CD1c-positive myeloid dendritic cell (primary cell): ENCODE measurements around the gene RGS12.

ENCODE experiments used
- DNase-seq: peaks from one replicate; pipeline ENCODE4 v3.0.0-alpha.2; 2016; ENCODE audit errors: extremely low spot score

Gene RGS12

DNA sequence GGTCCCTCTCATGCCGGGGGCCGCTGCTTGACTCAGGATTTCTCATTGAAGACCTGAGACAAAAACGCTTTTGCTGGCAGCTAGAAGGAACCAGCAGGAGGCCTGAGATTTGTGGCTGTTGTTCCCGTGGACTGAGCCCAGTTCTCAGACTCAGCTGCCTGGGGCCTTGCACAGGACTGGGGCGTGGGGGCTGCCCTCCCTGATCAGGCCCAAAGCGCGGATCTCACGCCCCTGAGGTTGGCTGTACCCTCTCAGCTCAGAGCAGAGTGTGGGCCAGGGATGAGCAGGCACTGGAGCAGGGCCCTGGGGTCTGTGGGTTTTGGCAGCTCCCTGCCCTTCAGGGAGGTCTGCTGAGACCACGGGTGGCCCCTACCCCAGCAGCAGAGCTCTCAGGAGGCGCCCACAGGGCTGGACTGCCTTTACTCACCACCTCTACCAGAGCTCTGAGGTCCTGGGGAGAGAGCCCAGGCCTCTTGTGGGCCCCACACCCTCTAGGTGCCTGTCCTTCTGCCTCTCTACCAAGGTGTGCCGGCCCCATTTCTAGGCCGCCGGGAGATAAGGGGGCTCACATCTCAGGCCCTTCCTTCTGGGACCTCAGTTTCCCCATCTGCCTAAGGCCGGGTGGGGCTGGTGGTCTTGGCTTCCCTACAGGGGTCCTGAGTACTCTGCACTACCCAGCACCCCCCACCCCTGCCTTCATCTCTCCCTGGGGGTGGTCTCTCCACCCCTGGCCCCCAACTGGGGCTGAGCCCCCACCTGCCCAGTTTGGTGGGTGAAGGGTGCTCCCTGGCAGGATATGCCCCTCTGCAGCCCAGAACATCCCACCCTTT lies 38.3 kb upstream of the RGS12 start:
- DNase-seq = no peak

DNA sequence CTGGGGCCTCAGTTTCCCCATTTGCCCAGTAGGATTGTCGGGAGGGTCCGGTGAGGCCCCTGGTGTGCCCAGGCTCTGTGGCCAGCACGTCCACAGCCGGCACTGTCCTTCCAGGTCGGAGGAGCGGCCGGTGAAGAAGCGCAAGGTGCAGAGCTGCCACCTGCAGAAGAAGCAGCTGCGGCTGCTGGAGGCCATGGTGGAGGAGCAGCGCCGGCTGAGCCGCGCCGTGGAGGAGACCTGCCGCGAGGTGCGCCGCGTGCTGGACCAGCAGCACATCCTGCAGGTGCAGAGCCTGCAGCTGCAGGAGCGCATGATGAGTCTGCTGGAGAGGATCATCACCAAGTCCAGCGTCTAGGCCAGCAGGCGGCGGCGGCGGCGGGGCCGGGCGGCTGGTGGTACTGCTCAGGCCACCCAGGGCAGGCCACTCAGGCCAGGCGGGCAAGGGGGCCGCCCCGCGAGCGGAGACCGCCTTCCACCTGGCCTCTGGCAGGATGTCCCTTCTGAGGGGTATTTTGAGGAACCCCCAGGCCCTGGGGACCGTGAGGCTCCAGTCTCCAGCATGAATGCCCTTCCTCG lies 37.1 kb upstream of the RGS12 start:
- DNase-seq = no peak

DNA sequence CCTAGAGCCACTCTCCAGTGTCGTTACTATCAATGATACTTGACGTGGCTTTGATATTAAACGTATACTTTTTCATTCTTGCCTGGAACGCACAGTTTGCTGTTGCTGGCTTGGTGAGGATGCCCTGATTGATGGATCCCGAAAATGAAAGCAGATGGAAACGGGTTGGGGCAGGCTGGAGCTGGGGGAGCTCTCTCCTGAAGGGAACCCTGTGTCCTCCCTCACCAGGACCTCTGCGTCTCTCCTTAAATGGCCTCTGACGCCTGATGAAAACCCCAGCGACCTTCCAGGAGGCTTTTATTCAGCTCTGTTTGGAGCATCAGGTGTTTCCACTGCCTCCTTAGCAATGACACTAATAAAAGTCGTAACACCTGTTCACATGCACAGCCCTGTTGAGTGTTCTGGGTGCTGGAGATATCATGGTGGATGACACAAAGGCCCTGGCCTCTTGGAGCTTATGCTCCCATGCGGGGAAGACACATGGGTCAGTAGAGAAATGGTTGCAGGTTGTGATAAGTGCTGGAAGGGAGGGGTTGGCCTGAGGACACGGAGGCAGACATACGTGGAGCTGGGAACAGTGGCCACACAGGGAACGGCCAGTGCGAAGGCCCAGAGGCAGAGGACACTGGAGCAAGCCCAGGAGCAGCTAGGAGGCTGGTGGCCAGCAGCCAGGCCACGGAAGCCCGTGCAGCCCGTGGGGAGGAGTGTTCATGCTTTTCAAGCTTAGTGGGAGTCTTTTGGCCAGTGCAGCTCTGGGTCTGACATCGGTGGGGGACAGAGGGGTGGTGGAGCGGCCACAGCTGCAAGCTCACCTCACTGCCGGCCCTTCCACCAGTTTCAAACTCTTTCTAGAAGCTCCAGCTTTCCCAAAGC lies 36.4 kb upstream of the RGS12 start:
- DNase-seq = no peak

DNA sequence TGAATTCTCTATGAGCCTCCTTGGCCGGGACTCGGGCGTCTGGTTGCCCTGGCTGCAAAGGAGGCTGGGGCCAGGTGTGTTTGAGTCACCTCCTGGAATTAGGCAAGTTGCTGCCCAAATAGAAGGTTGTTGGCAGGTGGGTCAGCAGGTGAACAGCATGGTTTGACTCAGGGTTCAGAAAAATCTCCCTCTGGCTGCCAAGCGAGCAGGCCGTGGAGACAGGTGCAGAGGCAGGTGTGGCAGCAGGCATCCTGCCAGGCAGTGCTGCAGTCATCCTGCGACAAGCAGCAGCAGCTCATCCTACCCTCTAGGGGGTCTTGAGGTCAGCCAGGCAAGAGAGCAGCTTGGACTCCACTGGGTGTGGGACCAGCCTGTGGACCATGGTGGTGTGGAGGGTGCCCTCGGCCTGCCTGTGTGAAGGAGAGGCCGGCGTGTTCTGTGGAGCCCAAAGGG lies 35.7 kb upstream of the RGS12 start:
- no peak for DNase-seq

DNA sequence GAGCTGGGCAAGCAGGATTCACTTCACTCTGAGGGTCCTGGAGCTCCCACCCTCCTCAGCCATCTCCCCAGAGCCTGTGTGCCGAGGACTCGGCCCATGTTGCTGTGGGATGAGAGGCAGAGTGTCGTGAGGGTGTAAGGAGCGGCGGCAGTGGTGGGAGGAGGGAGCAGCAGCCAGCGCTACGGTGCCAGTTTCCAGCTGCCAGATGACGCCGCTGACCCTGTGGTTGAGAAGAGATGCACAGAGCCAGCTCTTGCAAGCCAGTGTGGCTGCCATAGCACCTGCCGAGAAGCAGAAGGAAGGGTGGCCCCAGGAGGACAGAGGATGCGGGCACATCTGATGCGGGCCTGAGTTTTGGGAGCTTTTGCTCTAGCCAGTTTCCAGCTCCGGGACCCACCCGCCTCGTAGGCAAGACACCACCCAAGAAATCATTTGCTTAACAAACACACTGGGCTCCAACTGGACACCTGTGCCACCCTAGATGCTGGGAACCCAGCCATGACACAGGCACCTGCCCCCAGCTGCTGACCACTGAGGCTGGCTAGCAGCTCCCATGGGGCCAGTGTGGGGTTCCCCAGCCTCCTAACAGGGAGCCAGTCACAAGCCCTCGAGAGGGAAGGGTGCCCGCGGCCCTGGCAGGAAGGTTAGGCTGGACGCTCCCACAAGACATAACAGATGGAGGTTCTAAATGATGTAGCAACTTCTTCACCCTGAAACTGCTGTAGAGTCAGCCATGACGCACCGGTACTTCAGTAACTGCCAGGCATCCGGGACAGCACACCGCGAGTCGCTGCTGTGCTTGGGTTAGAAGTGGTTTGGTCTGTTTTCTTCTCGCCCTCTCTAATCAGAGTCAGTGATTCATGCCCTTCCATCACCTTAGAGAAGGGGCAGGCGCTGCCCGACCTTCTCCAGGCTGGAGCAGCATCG lies 35.0 kb upstream of the RGS12 start:
- DNase-seq = no peak

- DNase-seq = no peak
These were observed 31.2 kb upstream of the RGS12 start for GRCh38 chr4:3261411-3262207.

DNA sequence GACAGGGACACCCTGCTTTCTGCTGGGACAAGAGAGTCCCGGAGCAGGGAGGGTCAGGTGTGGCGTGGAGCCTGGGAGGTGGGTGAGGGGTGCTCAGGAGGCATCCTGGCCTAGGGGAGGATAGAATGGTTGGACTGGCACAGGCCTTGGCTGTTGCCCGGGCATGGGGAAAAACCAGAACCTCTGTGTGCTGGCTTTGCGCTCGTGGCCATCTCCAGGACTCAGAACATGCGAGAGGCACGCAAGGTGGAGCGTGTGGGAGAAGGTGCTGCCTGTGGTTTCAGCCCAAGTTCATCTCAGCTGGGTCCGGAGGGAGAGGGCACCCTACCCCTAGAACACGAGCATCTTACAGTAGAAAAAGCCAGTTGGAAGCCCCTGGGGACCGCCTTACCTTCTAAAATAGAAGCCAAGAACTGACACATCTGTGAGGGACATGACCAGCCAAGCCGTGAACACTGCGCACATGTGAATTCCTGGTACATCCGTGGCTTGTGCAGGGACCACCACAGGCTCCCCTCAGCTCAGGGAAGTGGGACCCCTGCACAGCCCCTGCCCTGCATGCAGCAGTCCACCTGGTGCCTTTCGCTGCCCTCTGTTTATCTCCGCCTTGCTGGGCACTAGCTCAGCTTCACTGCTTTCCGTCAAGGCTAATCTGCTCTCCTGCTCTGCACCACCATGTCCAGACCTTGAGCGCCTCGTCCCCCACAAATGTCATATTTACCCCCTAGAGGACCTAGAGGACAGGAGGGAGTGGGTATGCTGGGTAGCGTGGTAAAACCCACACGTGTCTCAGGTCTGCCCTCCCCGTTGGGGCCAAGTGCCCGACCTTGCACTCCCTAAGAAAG lies 30.4 kb upstream of the RGS12 start:
- DNase-seq = no peak

DNA sequence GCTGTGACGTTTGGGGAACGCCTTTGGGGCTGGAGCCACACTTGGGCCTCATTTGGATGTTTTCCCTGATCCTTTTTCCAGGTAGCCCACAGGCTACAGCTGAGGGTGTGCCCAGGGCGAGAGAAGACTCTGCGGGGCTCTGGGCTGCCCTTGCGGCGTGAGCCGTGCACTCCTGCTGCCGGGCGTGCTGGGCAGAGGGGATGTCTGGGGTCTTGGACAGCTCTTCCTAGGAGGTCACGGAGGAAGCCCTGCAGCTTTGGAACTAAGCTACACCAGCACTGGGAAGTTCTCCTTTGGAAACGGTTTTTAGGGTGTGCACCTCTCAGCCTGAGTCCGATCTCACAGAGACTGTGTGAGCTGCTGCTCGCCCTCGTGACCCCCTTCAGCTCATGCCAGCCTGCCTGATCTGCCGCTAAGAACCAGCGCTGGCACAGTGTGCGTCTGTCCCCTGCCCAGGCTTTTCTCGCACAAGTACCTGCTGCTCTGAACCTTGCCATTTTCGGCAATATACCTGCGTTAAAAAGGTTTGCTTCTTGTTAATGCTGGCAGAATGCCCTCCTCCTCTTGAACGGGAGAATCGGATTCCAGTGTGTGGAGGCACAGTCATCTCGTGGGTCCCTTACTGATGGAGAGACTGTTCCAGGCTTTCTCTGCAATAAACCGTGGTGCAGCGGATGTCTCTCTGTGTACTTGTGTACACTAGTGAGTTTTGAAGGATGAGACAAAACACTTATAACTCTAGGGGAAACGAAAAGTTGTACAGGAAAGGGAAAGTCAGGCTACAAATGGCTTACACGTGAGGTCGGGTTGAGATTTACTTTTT lies 29.6 kb upstream of the RGS12 start:
- DNase-seq = no peak

DNA sequence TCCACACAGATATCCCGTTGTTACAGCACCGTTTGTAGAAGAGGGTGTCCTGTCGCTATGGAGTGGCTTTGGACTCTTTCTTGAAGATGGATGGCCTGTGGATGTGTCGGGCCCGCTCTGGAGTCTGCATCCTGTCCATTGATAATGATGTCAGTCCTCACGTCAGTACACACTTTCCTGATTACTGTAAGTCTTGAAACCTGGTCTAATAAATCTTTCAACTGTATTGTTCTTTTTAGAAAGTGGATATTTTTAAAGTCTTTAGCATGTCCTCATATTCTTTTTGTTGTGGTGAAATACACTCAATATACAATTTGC lies 29.0 kb upstream of the RGS12 start:
- no peak for DNase-seq

GRCh38 chr4:3266076-3266475 lies 26.7 kb upstream of the RGS12 start:
- DNase-seq = no peak

- DNase-seq = no peak
These were observed 25.0 kb upstream of the RGS12 start for GRCh38 chr4:3267576-3268394.

- DNase-seq = no peak
These were observed 24.3 kb upstream of the RGS12 start for GRCh38 chr4:3268395-3269104.

- DNase-seq = no peak
These were observed 23.5 kb upstream of the RGS12 start for GRCh38 chr4:3269105-3269927.

DNA sequence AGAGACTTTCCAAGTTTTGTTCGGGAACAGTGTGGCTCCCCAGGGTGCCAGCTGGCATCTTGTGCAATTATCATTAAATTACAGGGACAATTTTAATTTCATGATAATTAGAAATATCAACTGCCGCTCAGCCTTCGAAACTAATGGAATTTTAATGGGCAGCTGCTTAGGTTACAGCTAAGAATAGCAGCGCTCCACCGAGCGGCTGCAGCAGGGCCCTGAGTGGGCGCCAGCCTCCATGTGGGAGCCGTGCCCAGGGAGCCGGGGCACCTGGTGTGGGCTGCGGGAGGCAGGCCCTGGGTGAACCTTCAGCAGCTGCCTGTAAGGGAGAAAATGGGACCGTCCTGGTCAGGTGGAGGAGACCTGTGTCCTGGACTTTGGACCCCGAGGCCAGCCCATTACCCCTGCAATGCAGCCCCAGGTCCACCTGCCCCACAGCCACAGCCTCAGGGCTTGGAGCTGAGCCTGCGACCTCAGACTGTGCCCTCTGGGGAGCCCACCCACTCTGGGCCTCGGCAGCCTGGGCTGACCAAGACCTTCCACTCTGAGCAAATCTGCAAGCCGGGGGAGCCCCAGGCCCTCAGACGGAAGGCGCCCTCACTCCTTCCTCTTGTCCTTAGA lies 22.7 kb upstream of the RGS12 start:
- DNase-seq = no peak

GRCh38 chr4:3271131-3271530 lies 21.7 kb upstream of the RGS12 start:
- no peak for DNase-seq

DNA sequence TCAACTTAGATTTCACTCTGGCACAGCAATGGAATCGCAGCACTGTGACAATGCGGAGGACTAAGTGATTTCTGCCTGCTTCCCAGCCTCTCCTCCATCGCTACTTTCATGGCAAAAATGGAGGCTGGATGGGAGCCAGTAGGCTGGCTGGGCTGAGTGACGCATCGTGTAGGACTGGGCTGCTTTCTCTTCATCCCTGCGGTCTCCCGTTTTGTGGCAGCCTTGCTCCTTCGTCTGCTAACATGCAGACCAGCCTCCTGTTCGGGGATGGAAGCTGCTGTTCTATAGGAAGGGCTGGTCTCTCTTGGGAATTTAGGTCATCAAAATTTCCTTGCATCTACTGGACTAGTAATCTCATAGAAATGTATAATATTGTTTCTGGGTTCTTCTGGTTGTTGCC lies 15.8 kb upstream of the RGS12 start:
- DNase-seq = no peak
